Activated CD4-positive, alpha-beta T cell treated with anti-CD3 and anti-CD28 coated beads for 1 hour (primary cell): Measurements from ENCODE around the gene SDSL.

Experiments
- DNase-seq: peaks from one replicate; pipeline ENCODE4 v3.0.0-alpha.2; 2020

The SDSL gene

GRCh38 chr12:113469949-113470743 lies 48.0 kb downstream of the SDSL start:
- no peak for DNase-seq

GRCh38 chr12:113470871-113471618 lies 48.9 kb downstream of the SDSL start:
- DNase-seq, result no peak

- no peak for DNase-seq
These were observed 49.5 kb downstream of the SDSL start, which contains the start of gene LHX5 for GRCh38 chr12:113471619-113472171. Gene LHX5, minus strand, starts transcription at chr12:113471871. Its CDS starts 373 bp downstream, at chr12:113471498.

GRCh38 chr12:113472191-113473121 lies 50.3 kb downstream of the SDSL start:
- DNase-seq, result no peak

- DNase-seq, result no peak
These were observed 51.2 kb downstream of the SDSL start for GRCh38 chr12:113473400-113473799.

GRCh38 chr12:113473942-113474341 lies 51.8 kb downstream of the SDSL start:
- DNase-seq, result no peak

GRCh38 chr12:113474635-113475436 lies 52.7 kb downstream of the SDSL start:
- DNase-seq, result no peak

- DNase-seq, result no peak
These were observed 53.4 kb downstream of the SDSL start for GRCh38 chr12:113475451-113476175.

- no peak for DNase-seq
These were observed 54.2 kb downstream of the SDSL start for GRCh38 chr12:113476176-113476986.

- no peak for DNase-seq
These were observed 55.1 kb downstream of the SDSL start for GRCh38 chr12:113477171-113477841.

GRCh38 chr12:113477842-113478215 lies 55.6 kb downstream of the SDSL start:
- DNase-seq, result no peak

GRCh38 chr12:113478351-113479011 lies 56.3 kb downstream of the SDSL start:
- no peak for DNase-seq

- no peak for DNase-seq
These were observed 57.0 kb downstream of the SDSL start for GRCh38 chr12:113479216-113479589.

- DNase-seq, result peak; percentile 13
These were observed 57.6 kb downstream of the SDSL start for GRCh38 chr12:113479590-113480335.

GRCh38 chr12:113480336-113480971 lies 58.3 kb downstream of the SDSL start:
- no peak for DNase-seq

GRCh38 chr12:113482334-113482733 lies 60.2 kb downstream of the SDSL start:
- DNase-seq, result no peak

- DNase-seq, result no peak
These were observed 63.1 kb downstream of the SDSL start for GRCh38 chr12:113485330-113485729.

GRCh38 chr12:113486722-113487121 lies 64.5 kb downstream of the SDSL start:
- DNase-seq, result no peak
